NCI-H146 treated with DMSO at 0.1 percent for 48 hours (cell line): ENCODE results near the gene HIC1.

Experiments
- DNase-seq: peaks from one replicate; lab custom pipeline; 2025; ENCODE audit not compliant: unreplicated experiment; lab: John Stamatoyannopoulos, UW

HIC1 gene

GRCh38 chr17:2024572-2025219 lies 30.2 kb upstream of the HIC1 start:
- DNase-seq = no peak

GRCh38 chr17:2025220-2025621 lies 29.7 kb upstream of the HIC1 start, which contains the start of gene RTN4RL1:
RTN4RL1 (minus strand) TSS chr17:2025334; CDS start chr17:2024865, 469 bp downstream.
- DNase-seq = peak; percentile 19

GRCh38 chr17:2025622-2026309 lies 29.1 kb upstream of the HIC1 start:
- DNase-seq = peak; percentile 57

- DNase-seq = no peak
Measured at GRCh38 chr17:2027528-2028233, 27.2 kb upstream of the HIC1 start.

GRCh38 chr17:2028234-2028614 lies 26.7 kb upstream of the HIC1 start:
- no peak for DNase-seq

- no peak for DNase-seq
Measured at GRCh38 chr17:2028737-2029136, 26.2 kb upstream of the HIC1 start.

GRCh38 chr17:2029911-2030778 lies 24.8 kb upstream of the HIC1 start, which contains the start of gene DPH1:
DPH1 (plus strand) TSS chr17:2030153; CDS start chr17:2030170, 17 bp downstream.
- DNase-seq = peak; percentile 85

GRCh38 chr17:2030779-2031163 lies 24.1 kb upstream of the HIC1 start:
- no peak for DNase-seq

GRCh38 chr17:2033153-2033552 lies 21.8 kb upstream of the HIC1 start:
- no peak for DNase-seq

- no peak for DNase-seq
Measured at GRCh38 chr17:2034157-2034556, 20.7 kb upstream of the HIC1 start.

- no peak for DNase-seq
Measured at GRCh38 chr17:2034806-2035540, 19.9 kb upstream of the HIC1 start.

GRCh38 chr17:2035541-2036488 lies 19.1 kb upstream of the HIC1 start:
- no peak for DNase-seq

GRCh38 chr17:2037155-2037554 lies 17.7 kb upstream of the HIC1 start:
- DNase-seq = no peak

GRCh38 chr17:2040219-2040827 lies 14.6 kb upstream of the HIC1 start:
- DNase-seq = no peak

- DNase-seq = no peak
Measured at GRCh38 chr17:2040942-2041560, 13.9 kb upstream of the HIC1 start.

GRCh38 chr17:2041561-2042389 lies 13.1 kb upstream of the HIC1 start, which contains the start of gene OVCA2:
OVCA2 (plus strand) TSS chr17:2042022; CDS start chr17:2042048, 26 bp downstream.
- peak; percentile 84 for DNase-seq

- peak; percentile 39 for DNase-seq
Measured at GRCh38 chr17:2042390-2042847, 12.5 kb upstream of the HIC1 start.
